Measurements from ENCODE around the gene KRTAP1-1.
"Not testable (repeated sequence)": the region's sequence is repeated elsewhere in the genome, so short reads cannot be mapped to it uniquely, and the experiment has no call there.

Gene KRTAP1-1

DNA sequence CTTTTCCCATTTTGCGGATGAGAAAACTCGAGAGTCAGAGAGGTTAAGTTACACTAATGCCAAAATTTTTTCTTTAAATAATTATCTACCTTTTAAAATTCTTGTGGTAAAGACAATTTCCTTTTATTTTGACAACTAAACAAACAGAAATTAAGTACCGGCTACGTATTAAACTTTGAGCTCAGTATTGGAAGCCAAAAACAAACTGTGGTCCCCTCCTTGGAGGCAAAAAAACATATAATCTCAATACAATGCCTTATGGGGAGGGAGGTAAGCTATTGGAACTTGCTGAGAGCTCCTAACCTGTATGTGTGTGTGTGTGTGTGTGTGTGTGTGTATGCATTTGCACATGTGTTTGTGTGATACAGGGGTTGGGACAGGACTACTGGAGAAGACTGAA, 22.2 kb upstream of the KRTAP1-1 start:
- TF ChIP-seq ZNF274 (IDR thresholded peaks at IDR 0.05; ENCODE audit: low read depth, low read length) = no peak
- no peak overlapping the region for H3K4me3 ChIP-seq (ENCODE audit: low read length)

DNA sequence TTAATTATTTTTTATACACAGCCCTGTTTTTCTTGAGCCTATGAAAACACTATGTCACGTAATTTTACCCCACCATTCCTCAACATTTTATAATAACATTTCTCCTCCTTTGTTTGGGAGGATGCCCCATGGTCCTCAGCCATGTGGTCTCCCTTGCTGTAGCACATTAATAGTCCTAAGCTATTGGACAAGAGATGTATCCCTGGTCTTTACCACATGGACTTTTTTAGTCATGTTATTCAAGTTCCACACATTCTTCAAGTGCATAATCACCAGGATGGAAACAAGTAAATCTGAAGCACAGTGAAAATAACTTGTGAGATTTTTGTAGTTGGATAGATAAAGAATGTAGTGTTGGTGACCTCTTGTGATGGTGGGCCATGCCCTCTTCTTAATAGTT, 20.7 kb upstream of the KRTAP1-1 start:
- H3K4me3 ChIP-seq (ENCODE audit: low read length) = no peak overlapping the region
- no peak for TF ChIP-seq ZNF274 (IDR thresholded peaks at IDR 0.05; ENCODE audit: low read depth, low read length)

DNA sequence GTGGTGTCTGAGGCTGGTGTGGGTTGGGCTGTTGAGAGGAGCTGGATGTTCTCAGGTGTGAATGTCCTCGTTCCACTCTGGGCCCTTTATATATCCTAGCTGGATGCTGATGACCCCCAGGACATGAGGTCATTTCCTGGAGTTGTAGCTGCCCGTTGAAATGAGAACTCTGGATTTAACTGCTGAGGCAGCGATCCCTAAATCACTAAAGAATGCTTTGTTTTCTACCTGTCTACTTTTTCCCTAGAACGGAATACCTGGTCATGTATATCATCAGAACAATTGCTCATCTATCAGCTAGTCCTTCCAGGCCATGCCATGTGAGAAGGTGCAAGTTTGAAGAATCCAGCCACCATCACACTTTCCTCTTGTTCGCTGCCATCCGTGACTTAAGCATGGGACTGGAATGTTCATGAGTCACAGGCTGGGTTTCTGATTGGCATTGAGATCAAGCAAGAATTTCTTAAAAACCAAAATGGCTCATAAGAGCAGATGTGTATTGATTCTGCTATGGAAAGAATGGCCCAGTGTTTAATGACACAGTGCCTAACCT, 18.9 kb upstream of the KRTAP1-1 start, which contains the start of gene KRTAP2-3:
TSS of gene KRTAP2-3 (minus strand) at position 63 of the 553 bp plus-strand sequence. CDS start 64 bp downstream, outside the sequence.
- no peak within 1 kb of the TSS for H3K4me3 ChIP-seq (ENCODE audit: low read length)
- no peak for TF ChIP-seq ZNF274 (IDR thresholded peaks at IDR 0.05; ENCODE audit: low read depth, low read length)

DNA sequence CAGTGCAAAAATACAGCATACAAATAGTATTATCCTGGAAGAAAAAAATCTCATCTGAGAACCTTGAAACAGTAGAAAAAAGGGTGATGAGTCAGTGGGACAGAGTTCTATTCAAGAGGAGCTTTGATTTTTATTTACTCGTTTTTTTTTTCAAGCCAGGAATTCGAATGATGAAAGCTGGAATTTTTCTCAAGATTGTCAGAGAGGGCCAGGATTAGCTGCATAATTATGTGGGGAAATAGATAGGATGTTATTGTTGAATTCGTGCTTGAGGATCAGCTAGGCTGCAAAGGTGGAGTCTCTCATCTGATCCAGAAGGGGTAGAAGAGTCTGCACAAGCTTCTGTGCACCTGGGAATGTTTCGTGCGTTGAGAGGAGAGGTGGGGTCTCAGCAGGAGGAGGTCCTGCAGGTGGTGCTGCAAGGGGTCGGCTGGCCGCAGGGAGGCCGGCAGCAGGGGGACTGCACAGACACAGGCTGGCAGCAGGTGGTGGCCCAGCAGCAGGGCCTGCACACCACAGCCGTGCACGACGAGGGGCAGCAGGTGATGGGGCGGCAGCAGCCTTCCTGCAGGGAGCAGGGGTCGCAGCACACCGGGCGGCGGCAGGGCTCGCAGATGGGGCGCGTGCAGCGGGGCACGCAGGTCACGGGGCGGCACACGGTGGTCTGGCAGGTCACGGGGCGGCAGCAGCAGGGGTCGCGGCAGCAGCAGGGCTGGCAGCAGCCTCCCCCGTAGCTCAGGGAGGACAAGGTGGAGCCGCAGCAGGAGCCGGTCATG, 18.2 kb upstream of the KRTAP1-1 start:
- H3K4me3 ChIP-seq (ENCODE audit: low read length) = not testable (repeated sequence)

DNA sequence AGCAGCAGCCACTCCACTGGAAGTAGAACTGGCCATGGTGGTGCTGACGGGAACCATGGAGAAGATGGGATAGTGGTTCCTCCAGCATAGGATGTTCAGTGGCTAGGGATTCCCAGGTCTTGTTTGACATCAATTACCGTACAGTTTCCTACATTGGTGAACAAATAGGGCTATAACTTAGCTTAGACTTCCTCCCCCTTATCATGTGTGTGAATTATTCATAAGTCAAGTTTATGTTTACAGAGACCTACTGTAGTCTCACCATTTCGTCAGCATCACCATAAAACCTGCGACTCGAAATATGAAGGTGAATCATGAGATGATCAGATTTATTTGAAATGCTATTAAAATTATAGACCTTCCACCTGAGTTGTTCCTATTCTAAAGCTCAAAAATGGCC, 17.5 kb upstream of the KRTAP1-1 start:
- no peak overlapping the region for H3K4me3 ChIP-seq (ENCODE audit: low read length)
- no peak for TF ChIP-seq ZNF274 (IDR thresholded peaks at IDR 0.05; ENCODE audit: low read depth, low read length)

DNA sequence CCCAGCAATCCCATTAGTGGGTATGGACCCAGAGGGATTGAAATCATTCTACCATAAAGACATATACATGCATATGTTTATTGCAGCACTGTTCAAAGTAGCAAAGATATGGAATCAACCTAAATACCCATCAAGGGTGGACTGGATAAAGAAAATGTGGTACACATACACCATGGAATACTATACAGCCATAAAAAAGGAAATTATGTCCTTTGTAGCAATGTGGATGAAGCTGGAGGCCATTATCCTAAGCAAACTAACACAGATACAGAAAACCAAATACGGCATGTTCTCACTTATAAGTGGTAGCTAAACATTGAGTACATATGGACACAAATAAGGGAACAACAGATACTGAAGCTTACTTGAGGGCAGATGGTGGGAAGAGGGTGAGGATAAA, 16.3 kb upstream of the KRTAP1-1 start:
- TF ChIP-seq ZNF274 (IDR thresholded peaks at IDR 0.05; ENCODE audit: low read depth, low read length) = no peak
- no peak overlapping the region for H3K4me3 ChIP-seq (ENCODE audit: low read length)

DNA sequence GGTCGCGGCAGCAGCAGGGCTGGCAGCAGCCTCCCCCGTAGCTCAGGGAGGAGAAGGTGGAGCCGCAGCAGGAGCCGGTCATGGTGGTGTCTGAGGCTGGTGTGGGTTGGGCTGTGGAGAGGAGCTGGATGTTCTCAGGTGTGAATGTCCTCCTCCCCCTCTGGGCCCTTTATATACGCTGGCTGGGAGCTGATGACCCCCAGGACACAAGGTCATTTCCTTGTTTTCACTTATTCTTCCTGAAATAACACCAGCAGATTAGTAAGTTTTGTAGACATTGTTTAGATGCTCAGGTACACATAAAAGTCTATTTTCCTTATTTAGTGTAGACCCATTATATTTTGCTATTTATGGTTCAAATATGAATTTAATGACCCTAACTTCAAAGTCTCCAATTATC, 13.9 kb upstream of the KRTAP1-1 start, which contains the start of gene KRTAP2-2:
TSS of gene KRTAP2-2 (minus strand) at position 101 of the 400 bp plus-strand sequence. CDS start at position 82, 19 bp downstream.
- H3K4me3 ChIP-seq (ENCODE audit: low read length) = not testable (repeated sequence)

DNA sequence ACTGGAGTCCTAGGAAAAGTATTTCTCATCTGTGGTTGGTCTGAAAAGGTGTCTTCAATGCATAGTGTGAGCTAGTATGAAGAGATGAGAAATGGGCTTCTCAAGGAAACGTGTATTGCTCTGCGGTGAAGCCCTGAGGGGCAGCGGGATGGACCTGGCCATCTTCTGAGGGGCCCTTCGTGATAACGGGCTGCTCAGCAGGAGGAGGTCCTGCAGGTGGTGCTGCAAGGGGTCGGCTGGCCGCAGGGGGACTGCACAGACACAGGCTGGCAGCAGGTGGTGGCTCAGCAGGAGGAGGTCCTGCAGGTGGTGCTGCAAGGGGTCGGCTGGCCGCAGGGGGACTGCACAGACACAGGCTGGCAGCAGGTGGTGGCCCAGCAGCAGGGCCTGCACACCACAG, 13.3 kb upstream of the KRTAP1-1 start:
- not testable (repeated sequence) for H3K4me3 ChIP-seq (ENCODE audit: low read length)

DNA sequence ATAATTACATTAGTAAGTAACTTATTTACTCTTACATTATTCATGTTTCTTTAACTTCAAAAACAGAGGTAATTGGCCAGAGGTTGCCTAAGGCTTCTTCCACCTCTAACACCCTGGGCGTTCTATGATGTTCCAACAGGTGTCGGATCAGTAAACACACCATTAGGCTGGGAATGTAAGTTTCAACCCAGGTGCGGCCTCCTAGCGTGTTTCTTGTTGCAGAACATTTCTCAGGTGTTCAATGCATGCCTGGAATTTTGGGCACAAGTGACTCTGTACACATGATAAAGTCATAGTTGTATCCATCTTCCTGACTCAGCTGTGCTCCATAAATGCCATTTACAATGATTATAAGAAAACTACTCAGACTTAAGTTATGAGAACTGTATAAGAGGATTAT, 12.8 kb upstream of the KRTAP1-1 start:
- no peak overlapping the region for H3K4me3 ChIP-seq (ENCODE audit: low read length)
- no peak for TF ChIP-seq ZNF274 (IDR thresholded peaks at IDR 0.05; ENCODE audit: low read depth, low read length)

DNA sequence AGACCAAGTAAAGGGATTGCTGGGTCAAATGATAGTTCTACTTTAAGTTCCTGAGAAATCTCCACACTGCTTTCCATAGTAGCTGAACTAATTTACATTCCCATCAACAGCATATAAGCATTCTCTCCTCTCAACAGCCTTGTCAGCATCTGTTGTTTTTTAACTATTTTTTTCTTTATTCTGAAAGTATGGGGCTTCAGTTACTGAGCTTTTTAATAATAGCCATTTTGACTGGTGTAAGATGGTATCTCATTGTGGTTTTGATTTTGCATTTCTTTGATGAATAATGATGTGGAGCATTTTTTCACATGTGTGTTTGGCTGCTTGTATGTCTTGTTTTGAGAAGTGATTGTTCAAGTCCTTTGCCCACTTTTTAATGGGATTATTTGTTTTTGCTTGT, 11.3 kb upstream of the KRTAP1-1 start:
- no peak for TF ChIP-seq ZNF274 (IDR thresholded peaks at IDR 0.05; ENCODE audit: low read depth, low read length)
- no peak overlapping the region for H3K4me3 ChIP-seq (ENCODE audit: low read length)

DNA sequence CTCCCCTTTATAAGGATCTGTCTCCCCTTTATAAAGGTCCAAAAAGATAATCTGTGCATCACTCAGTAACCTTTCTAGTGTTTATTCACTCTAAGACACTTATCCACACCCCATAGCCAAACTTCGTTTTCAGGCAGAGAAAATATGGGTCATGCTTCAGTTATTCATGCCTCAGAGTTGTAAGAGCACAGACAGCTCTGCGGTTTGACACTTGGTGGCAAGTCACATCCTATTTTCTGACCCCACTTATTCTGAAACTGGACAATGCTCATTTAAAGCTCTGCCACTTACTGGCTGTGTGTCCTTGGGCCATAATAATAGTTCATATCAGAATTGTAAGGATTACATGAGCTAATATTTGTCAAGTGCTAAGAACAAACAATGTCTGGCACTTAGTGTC, 7.9 kb upstream of the KRTAP1-1 start:
- H3K4me3 ChIP-seq (ENCODE audit: low read length) = no peak overlapping the region
- no peak for TF ChIP-seq ZNF274 (IDR thresholded peaks at IDR 0.05; ENCODE audit: low read depth, low read length)

DNA sequence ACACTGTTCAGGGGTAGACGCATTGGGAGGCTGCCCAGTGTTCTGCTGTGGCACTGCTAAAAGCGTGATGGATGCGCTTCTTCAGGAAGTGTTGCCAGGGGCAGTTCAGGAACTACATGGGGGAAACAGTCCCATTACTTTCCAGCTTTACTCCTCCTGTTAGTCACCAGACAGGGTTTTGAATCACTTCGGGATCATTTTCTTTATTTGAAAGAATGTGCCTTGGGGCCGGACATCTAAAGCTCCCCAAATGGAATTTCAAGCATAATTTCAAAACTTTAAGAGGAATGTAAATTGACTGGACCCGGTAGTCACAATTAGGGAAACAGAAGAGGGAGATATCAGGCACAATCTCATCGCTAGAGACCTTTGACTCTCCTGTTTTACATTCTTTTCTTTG, 7.2 kb upstream of the KRTAP1-1 start:
- no peak for TF ChIP-seq ZNF274 (IDR thresholded peaks at IDR 0.05; ENCODE audit: low read depth, low read length)
- H3K4me3 ChIP-seq (ENCODE audit: low read length) = no peak overlapping the region

DNA sequence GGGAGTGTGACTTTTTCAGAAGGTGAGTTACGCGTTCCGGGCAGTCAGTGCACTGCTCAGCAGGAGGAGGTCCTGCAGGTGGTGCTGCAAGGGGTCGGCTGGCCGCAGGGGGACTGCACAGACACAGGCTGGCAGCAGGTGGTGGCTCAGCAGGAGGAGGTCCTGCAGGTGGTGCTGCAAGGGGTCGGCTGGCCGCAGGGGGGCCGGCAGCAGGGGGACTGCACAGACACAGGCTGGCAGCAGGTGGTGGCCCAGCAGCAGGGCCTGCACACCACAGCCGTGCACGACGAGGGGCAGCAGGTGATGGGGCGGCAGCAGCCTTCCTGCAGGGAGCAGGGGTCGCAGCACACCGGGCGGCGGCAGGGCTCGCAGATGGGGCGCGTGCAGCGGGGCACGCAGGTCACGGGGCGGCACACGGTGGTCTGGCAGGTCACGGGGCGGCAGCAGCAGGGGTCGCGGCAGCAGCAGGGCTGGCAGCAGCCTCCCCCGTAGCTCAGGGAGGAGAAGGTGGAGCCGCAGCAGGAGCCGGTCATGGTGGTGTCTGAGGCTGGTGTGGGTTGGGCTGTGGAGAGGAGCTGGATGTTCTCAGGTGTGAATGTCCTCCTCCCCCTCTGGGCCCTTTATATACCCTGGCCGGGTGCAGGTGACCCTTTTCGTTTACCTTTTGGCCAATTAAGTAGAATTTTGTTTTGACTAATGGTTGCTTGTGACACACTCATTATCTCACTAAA, 5.7 kb upstream of the KRTAP1-1 start, which contains the start of gene KRTAP2-1:
TSS of gene KRTAP2-1 (minus strand) at position 582 of the 731 bp plus-strand sequence. CDS start at position 533, 49 bp downstream.
- not testable (repeated sequence) for H3K4me3 ChIP-seq (ENCODE audit: low read length)

DNA sequence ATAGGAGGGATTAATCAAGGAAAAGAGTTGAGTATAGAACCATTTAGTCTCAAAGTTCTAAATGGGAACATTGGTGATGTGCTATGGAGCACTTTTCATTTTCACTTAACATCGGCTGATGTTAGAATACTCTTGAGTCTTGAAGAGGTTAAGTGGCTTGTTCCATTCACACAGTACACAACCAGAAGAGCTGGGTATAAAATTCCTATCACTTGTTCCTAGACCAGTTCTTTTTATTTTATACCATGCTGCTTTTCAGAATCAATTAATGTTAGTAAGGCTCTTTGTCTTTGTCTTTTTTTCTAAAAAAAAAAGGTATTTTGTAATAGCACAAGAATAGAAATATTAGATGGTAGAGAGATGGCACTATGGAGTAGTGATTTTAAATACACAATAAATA, 1.7 kb upstream of the KRTAP1-1 start:
- no peak for TF ChIP-seq ZNF274 (IDR thresholded peaks at IDR 0.05; ENCODE audit: low read depth, low read length)
- no peak overlapping the region for H3K4me3 ChIP-seq (ENCODE audit: low read length)

DNA sequence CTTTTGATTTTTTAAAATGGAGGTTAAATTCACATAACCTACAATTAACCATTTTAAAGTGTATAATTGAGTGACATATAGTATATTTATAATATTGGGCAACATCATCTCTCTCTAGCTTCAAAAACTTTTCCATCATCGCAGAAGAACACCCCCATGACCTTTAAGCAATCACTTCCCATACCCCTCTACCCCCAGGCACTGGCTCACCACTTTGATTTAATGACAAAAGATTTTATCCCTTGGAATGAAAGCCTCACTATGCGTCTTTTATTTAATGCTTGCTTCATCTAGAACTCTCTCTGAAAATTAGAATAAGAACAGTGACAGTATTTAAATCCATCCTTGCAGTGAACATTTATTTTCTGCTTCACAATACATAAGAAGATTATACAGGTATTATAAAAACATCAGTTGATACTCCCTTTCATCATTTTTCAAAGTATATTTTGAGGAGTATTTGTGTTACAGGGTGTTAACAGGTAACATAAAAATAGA, 3.3 kb downstream of the KRTAP1-1 start:
- no peak overlapping the region for H3K4me3 ChIP-seq (ENCODE audit: low read length)
- no peak for TF ChIP-seq ZNF274 (IDR thresholded peaks at IDR 0.05; ENCODE audit: low read depth, low read length)

DNA sequence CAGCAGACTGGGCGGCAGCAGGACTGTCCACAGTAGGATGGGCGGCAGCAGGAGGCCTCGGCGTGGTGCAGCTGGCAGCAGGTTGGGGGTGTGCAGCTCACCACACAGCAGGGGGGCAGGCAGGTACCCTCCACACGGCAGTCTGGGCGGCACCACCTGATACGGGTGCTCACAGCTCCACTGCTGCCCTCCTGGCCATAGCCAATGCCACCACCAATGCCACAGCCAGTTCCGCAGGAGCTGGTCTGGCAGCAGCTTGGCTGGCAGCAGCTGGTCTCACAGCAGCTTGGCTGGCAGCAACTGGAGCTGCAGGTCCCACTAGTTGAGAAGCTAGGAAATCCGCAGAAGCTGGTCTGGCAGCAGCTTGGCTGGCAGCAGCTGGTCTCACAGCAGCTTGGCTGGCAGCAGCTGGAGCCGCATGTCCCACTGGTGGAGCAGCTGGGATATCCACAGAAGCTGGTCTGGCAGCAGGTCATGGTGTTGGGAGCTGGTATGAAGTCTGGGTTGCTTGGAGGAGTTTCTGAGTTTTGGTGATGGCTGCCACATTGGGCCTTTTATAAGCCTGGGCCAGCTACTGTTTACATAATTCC, 6.8 kb downstream of the KRTAP1-1 start, which contains the start of gene KRTAP1-3:
TSS of gene KRTAP1-3 (minus strand) at position 529 of the 590 bp plus-strand sequence. CDS start at position 476, 53 bp downstream.
- H3K4me3 ChIP-seq (ENCODE audit: low read length) = not testable (repeated sequence)

All from GM08714 (cell line).